AG04449 (cell line): ENCODE measurements around the gene HERPUD1.
A peak's percentile ranks its signal among the peaks of the same experiment; 100 is the strongest.
"Not testable (repeated sequence)": the region's sequence is repeated elsewhere in the genome, so short reads cannot be mapped to it uniquely, and the experiment has no call there.

Experiments used
- CTCF ChIA-PET: fragments of 350-600 bp; formaldehyde crosslinking; extraction: SDS; loops from one replicate; lab custom pipeline; 2021; ENCODE audit warnings: antibody characterized with exemption; lab: Yijun Ruan, JAX
- POLR2A ChIA-PET: fragments of 400-600, 350-600 bp; formaldehyde crosslinking; extraction: SDS; loops from one replicate; lab custom pipeline; 2020; ENCODE audit warnings: antibody characterized with exemption, inconsistent platforms; lab: Yijun Ruan, JAX
- DNase-seq: peaks from one replicate; pipeline ENCODE4 v3.0.0-alpha.2; 2010; ENCODE audit warnings: low read depth, low spot score
- H3K4me3 ChIP-seq: 2 replicates; pipeline ENCODE4 v1.5.1; 2011; ENCODE audit warnings: low read depth, mild to moderate bottlenecking, control low read depth, low read length
- CTCF ChIP-seq: IDR thresholded peaks from one replicate; pipeline ENCODE4 v1.5.1; 2011; ENCODE audit warnings: mild to moderate bottlenecking, moderate library complexity, low read length, control low read depth, inconsistent platforms; ENCODE audit not compliant: insufficient read depth; ENCODE audit errors: missing control alignments

Gene HERPUD1

GRCh38 chr16:56931892-56932720, at the start of gene HERPUD1:
Gene HERPUD1 (plus strand): TSS chr16:56932142. CDS start chr16:56932245, 103 bp downstream.
- peak; percentile 2 for TF ChIP-seq CTCF
- CTCF ChIA-PET = interaction anchor here (1.3 to 3.6 kb wide), 4 partner anchors 12 to 139 kb away, joined by 3 to 14 read pairs (median 7); no protein-coding TSS in a partner anchor
- peak; percentile 82 for DNase-seq
- H3K4me3 ChIP-seq = peak within 1 kb of the TSS; percentile 89
- POLR2A ChIA-PET = interaction anchor here (0.6 to 3.6 kb wide), 21 partner anchors 9 to 190 kb away, joined by 3 to 25 read pairs (median 4); no protein-coding TSS in a partner anchor

GRCh38 chr16:56883586-56883985, 48.4 kb upstream of the HERPUD1 start:
- POLR2A ChIA-PET = no interaction called here
- no peak for TF ChIP-seq CTCF
- H3K4me3 ChIP-seq = no peak overlapping the region
- DNase-seq = no peak
- CTCF ChIA-PET = interaction anchor here (0.7 to 1.4 kb wide), 3 partner anchors 9 to 17 kb away, joined by 3 to 4 read pairs (median 3); no protein-coding TSS in a partner anchor

- CTCF ChIA-PET = interaction anchor here (1.1 to 1.4 kb wide), 2 partner anchors 10 to 17 kb away, joined by 3 to 4 read pairs; no protein-coding TSS in a partner anchor
- no peak for TF ChIP-seq CTCF
- POLR2A ChIA-PET = no interaction called here
- no peak for DNase-seq
- H3K4me3 ChIP-seq = no peak overlapping the region
Observed at GRCh38 chr16:56884026-56884582, 47.8 kb upstream of the HERPUD1 start.

GRCh38 chr16:56884929-56885328, 47.0 kb upstream of the HERPUD1 start:
- POLR2A ChIA-PET, H3K4me3 ChIP-seq, DNase-seq: not testable (repeated sequence)
- CTCF ChIA-PET = interaction anchor here (1.1 kb wide), 1 partner anchor 18 kb away, joined by 4 read pairs; no protein-coding TSS in a partner anchor

GRCh38 chr16:56885446-56886162, 46.3 kb upstream of the HERPUD1 start:
- DNase-seq = no peak
- TF ChIP-seq CTCF = no peak
- CTCF ChIA-PET = interaction anchor here (1.0 kb wide), 1 partner anchor 10 kb away, joined by 3 read pairs; no protein-coding TSS in a partner anchor
- no peak overlapping the region for H3K4me3 ChIP-seq
- POLR2A ChIA-PET = no interaction called here

GRCh38 chr16:56886296-56886695, 45.6 kb upstream of the HERPUD1 start:
- no peak for TF ChIP-seq CTCF
- CTCF ChIA-PET = interaction anchor here (1.0 kb wide), 1 partner anchor 11 kb away, joined by 3 read pairs; no protein-coding TSS in a partner anchor
- POLR2A ChIA-PET = no interaction called here
- no peak overlapping the region for H3K4me3 ChIP-seq
- DNase-seq = no peak
